Measurements from ENCODE around the gene RBM4.
"Not testable (repeated sequence)": the region's sequence is repeated elsewhere in the genome, so short reads cannot be mapped to it uniquely, and the experiment has no call there.

Gene RBM4

GRCh38 chr11:66638177-66639065 lies at the start of gene RBM4:
TSS of gene RBM4 (plus strand) at chr11:66638703. CDS start at chr11:66639712, 1,009 bp downstream.
- peaks cover 50% of the 10 kb centered on the region for H4K20me1 ChIP-seq (ENCODE audit: insufficient read depth, low read length)
- H3K4me2 ChIP-seq (ENCODE audit: low read length), result peak within 1 kb of the TSS; percentile 86
- H3K27ac ChIP-seq (ENCODE audit: low read length), result peak within 1 kb of the TSS; percentile 65
- peaks cover 58% of the 10 kb centered on the region for H3K36me3 ChIP-seq (replicated peaks; ENCODE audit: low read depth, low read length)
- H3K27me3 ChIP-seq (ENCODE audit: low read depth, low read length), result no peaks in the 10 kb centered on the region
- H3K4me1 ChIP-seq (ENCODE audit: low read length), result peaks cover 42% of the 10 kb centered on the region
- H3K9me3 ChIP-seq (ENCODE audit: insufficient read depth, low read length), result no peaks in the 10 kb centered on the region
- no peak within 1 kb of the TSS for H2AFZ ChIP-seq (ENCODE audit: low read depth, low read length)
- H3K9ac ChIP-seq (ENCODE audit: low read length), result peak within 1 kb of the TSS; percentile 83
- TF ChIP-seq EZH2phosphoT487 (IDR thresholded peaks at IDR 0.05; ENCODE audit: low read depth), result no peak
- TF ChIP-seq, protein P1, sequence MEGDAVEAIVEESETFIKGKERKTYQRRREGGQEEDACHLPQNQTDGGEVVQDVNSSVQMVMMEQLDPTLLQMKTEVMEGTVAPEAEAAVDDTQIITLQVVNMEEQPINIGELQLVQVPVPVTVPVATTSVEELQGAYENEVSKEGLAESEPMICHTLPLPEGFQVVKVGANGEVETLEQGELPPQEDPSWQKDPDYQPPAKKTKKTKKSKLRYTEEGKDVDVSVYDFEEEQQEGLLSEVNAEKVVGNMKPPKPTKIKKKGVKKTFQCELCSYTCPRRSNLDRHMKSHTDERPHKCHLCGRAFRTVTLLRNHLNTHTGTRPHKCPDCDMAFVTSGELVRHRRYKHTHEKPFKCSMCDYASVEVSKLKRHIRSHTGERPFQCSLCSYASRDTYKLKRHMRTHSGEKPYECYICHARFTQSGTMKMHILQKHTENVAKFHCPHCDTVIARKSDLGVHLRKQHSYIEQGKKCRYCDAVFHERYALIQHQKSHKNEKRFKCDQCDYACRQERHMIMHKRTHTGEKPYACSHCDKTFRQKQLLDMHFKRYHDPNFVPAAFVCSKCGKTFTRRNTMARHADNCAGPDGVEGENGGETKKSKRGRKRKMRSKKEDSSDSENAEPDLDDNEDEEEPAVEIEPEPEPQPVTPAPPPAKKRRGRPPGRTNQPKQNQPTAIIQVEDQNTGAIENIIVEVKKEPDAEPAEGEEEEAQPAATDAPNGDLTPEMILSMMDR (IDR thresholded peaks at IDR 0.05; ENCODE audit: low read depth, low read length), result peak; percentile 31
- H3K79me2 ChIP-seq (ENCODE audit: low read length), result peaks cover 97% of the 10 kb centered on the region
- peak within 1 kb of the TSS; percentile 90 for H3K4me3 ChIP-seq (ENCODE audit: low read length)

DNA sequence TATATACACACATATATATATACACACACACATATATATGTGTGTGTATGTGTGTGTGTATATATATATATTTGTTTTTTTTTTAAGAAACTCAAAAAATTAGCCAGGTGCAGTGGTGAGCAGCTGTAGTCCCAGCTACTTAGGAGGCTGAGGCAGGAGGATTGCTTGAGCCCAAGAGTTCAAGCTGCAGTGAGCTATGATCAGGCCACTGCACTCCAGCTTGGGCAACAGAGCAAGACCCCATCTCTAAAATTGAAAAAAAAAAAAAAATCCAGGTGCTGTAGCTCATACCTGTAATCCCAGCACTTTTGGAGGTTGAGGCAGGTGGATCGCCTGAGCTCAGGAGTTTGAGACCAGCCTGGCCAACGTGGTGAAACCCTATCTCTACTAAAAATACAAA lies 49.2 kb upstream of the RBM4 start:
- not testable (repeated sequence) for H3K27ac ChIP-seq (ENCODE audit: low read length)

GRCh38 chr11:66589996-66590675 lies 48.4 kb upstream of the RBM4 start:
- Histone ChIP-seq H3K36me3 (replicated peaks; ENCODE audit: low read depth, low read length) (no peaks in the 10 kb centered on the region), H3K4me1 (ENCODE audit: low read length) (peaks cover 10% of the 10 kb centered on the region), H2AFZ (ENCODE audit: low read depth, low read length) (no peak overlapping the region), H3K4me3 (ENCODE audit: low read length) (no peak overlapping the region), H3K9ac (ENCODE audit: low read length) (no peak overlapping the region), H3K4me2 (ENCODE audit: low read length) (no peak overlapping the region), H3K9me3 (ENCODE audit: insufficient read depth, low read length) (no peaks in the 10 kb centered on the region), H3K79me2 (ENCODE audit: low read length) (peaks cover 9% of the 10 kb centered on the region), H4K20me1 (ENCODE audit: insufficient read depth, low read length) (no peaks in the 10 kb centered on the region), H3K27ac (ENCODE audit: low read length) (no peak overlapping the region), H3K27me3 (ENCODE audit: low read depth, low read length) (no peaks in the 10 kb centered on the region)
- TF ChIP-seq, protein P1 (IDR thresholded peaks at IDR 0.05; ENCODE audit: low read depth, low read length), result no peak
- no peak for TF ChIP-seq EZH2phosphoT487 (IDR thresholded peaks at IDR 0.05; ENCODE audit: low read depth)

More for the DNA sequence above, 49.2 kb upstream of the RBM4 start:
- not testable (repeated sequence) for H4K20me1 ChIP-seq (ENCODE audit: insufficient read depth, low read length); H3K4me2 ChIP-seq (ENCODE audit: low read length); H3K79me2 ChIP-seq (ENCODE audit: low read length); H3K9ac ChIP-seq (ENCODE audit: low read length); H2AFZ ChIP-seq (ENCODE audit: low read depth, low read length); H3K9me3 ChIP-seq (ENCODE audit: insufficient read depth, low read length); H3K36me3 ChIP-seq (replicated peaks; ENCODE audit: low read depth, low read length); H3K4me3 ChIP-seq (ENCODE audit: low read length); H3K27me3 ChIP-seq (ENCODE audit: low read depth, low read length)
- peaks cover 10% of the 10 kb centered on the region for H3K4me1 ChIP-seq (ENCODE audit: low read length)

DNA sequence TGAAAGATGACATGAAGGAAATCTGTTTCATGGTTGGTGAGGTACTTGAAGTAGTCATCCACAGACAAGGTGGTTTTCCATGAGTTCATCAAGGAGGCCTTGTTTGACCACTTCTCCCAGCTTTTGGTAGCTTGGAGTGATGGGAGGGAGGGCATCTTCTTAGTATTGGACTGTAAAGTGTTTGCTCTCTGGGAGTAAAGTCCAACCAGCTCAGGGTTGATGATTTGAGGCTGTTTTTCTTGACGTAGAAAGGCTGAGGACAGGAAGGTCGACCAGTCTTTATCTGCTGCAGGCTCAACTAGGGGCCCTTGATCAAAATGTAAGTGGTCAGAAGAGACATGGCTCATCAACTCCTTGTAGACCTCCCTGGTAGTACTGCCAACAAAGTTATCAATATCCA lies 47.3 kb upstream of the RBM4 start:
- Histone ChIP-seq H3K27ac (ENCODE audit: low read length) (no peak overlapping the region), H3K79me2 (ENCODE audit: low read length) (peaks cover 9% of the 10 kb centered on the region), H3K36me3 (replicated peaks; ENCODE audit: low read depth, low read length) (no peaks in the 10 kb centered on the region), H2AFZ (ENCODE audit: low read depth, low read length) (no peak overlapping the region), H3K27me3 (ENCODE audit: low read depth, low read length) (no peaks in the 10 kb centered on the region), H3K4me3 (ENCODE audit: low read length) (no peak overlapping the region), H4K20me1 (ENCODE audit: insufficient read depth, low read length) (no peaks in the 10 kb centered on the region), H3K4me2 (ENCODE audit: low read length) (no peak overlapping the region), H3K9ac (ENCODE audit: low read length) (no peak overlapping the region), H3K4me1 (ENCODE audit: low read length) (peaks cover 10% of the 10 kb centered on the region), H3K9me3 (ENCODE audit: insufficient read depth, low read length) (no peaks in the 10 kb centered on the region)
- TF ChIP-seq EZH2phosphoT487 (IDR thresholded peaks at IDR 0.05; ENCODE audit: low read depth), result no peak
- TF ChIP-seq, protein P1 (IDR thresholded peaks at IDR 0.05; ENCODE audit: low read depth, low read length), result no peak

All from OCI-LY3 (cell line).